BLaER1 (cell line): ENCODE data around the gene HBP1.
"Not testable (repeated sequence)": the region's sequence is repeated elsewhere in the genome, so short reads cannot be mapped to it uniquely, and the experiment has no call there.

Experiments
- H3K27ac ChIP-seq: shearing (Covaris generic); formaldehyde crosslinking; 2 replicates; pipeline ENCODE4 v1.8.1; 2022
- H3K27me3 ChIP-seq: shearing (Covaris generic); formaldehyde crosslinking; 2 replicates; pipeline ENCODE4 v1.8.1; 2022
- H3K36me3 ChIP-seq: shearing (Covaris generic); formaldehyde crosslinking; 2 replicates; pipeline ENCODE4 v1.8.1; 2022
- H3K4me1 ChIP-seq: shearing (Covaris generic); formaldehyde crosslinking; 2 replicates; pipeline ENCODE4 v1.8.1; 2022
- H3K4me2 ChIP-seq: shearing (Covaris generic); formaldehyde crosslinking; 2 replicates; pipeline ENCODE4 v1.8.1; 2022
- H3K4me3 ChIP-seq: shearing (Covaris generic); formaldehyde crosslinking; 2 replicates; pipeline ENCODE4 v1.8.1; 2022
- H3K9ac ChIP-seq: shearing (Covaris generic); formaldehyde crosslinking; 2 replicates; pipeline ENCODE4 v1.8.1; 2022
- H3K9me3 ChIP-seq: shearing (Covaris generic); formaldehyde crosslinking; 2 replicates; pipeline ENCODE4 v1.8.1; 2022
- H4K20me1 ChIP-seq: shearing (Covaris generic); formaldehyde crosslinking; 2 replicates; pipeline ENCODE4 v1.8.1; 2022
- Cebpa-rat ChIP-seq: shearing (Covaris generic); IDR thresholded peaks from 2 replicates; pipeline ENCODE4 v1.8.1; 2022

Gene HBP1

GRCh38 chr7:107213193-107213788, 44.5 kb downstream of the HBP1 start:
- peaks cover 29% of the 10 kb centered on the region for H3K9me3 ChIP-seq
- H3K27me3 ChIP-seq, result no peaks in the 10 kb centered on the region
- H3K4me2 ChIP-seq, result no peak overlapping the region
- no peak overlapping the region for H3K27ac ChIP-seq
- H3K4me3 ChIP-seq, result no peak overlapping the region
- peaks cover 15% of the 10 kb centered on the region for H3K4me1 ChIP-seq
- peaks cover 41% of the 10 kb centered on the region for H3K36me3 ChIP-seq
- no peak for TF ChIP-seq Cebpa-rat
- no peaks in the 10 kb centered on the region for H4K20me1 ChIP-seq
- H3K9ac ChIP-seq, result no peak overlapping the region

- Histone ChIP-seq H3K36me3 (peaks cover 41% of the 10 kb centered on the region), H3K4me1 (peaks cover 8% of the 10 kb centered on the region), H3K4me2 (no peak overlapping the region), H3K9ac (no peak overlapping the region), H4K20me1 (no peaks in the 10 kb centered on the region), H3K27ac (no peak overlapping the region), H3K4me3 (no peak overlapping the region), H3K9me3 (peaks cover 29% of the 10 kb centered on the region), H3K27me3 (no peaks in the 10 kb centered on the region)
- no peak for TF ChIP-seq Cebpa-rat
Measured at GRCh38 chr7:107213945-107214344, 45.1 kb downstream of the HBP1 start.

- Histone ChIP-seq H3K27me3 (no peaks in the 10 kb centered on the region), H3K4me1 (no peaks in the 10 kb centered on the region), H3K4me2 (no peak overlapping the region), H3K4me3 (no peak overlapping the region), H4K20me1 (no peaks in the 10 kb centered on the region), H3K9ac (no peak overlapping the region), H3K36me3 (peaks cover 6% of the 10 kb centered on the region; the same call in 1 of the 2 replicates), H3K27ac (no peak overlapping the region), H3K9me3 (peaks cover 7% of the 10 kb centered on the region)
- TF ChIP-seq Cebpa-rat, result no peak
Measured at GRCh38 chr7:107219563-107220244, 50.9 kb downstream of the HBP1 start.

- TF ChIP-seq Cebpa-rat, result no peak
- H3K36me3 ChIP-seq, result peaks cover 6% of the 10 kb centered on the region
Measured at GRCh38 chr7:107220356-107220755, 51.6 kb downstream of the HBP1 start.

GRCh38 chr7:107220806-107221205, 52.0 kb downstream of the HBP1 start:
- H3K9ac ChIP-seq, H3K27me3 ChIP-seq, H3K4me2 ChIP-seq, H4K20me1 ChIP-seq, H3K4me3 ChIP-seq, H3K9me3 ChIP-seq, H3K4me1 ChIP-seq, H3K27ac ChIP-seq: not testable (repeated sequence)
- H3K36me3 ChIP-seq, result peaks cover 10% of the 10 kb centered on the region

More at GRCh38 chr7:107220356-107220755, 51.6 kb downstream of the HBP1 start:
- Histone ChIP-seq H3K27ac (no peak overlapping the region), H3K27me3 (no peaks in the 10 kb centered on the region), H3K9me3 (peaks cover 1% of the 10 kb centered on the region; the same call in 1 of the 2 replicates), H3K9ac (no peak overlapping the region), H4K20me1 (no peaks in the 10 kb centered on the region), H3K4me1 (no peaks in the 10 kb centered on the region), H3K4me2 (no peak overlapping the region), H3K4me3 (no peak overlapping the region)

- no peaks in the 10 kb centered on the region for H3K4me1 ChIP-seq
- H3K36me3 ChIP-seq, result peaks cover 29% of the 10 kb centered on the region
- no peak overlapping the region for H3K27ac ChIP-seq
- H4K20me1 ChIP-seq, result no peaks in the 10 kb centered on the region
- H3K4me2 ChIP-seq, result no peak overlapping the region
- TF ChIP-seq Cebpa-rat, result no peak
- H3K9ac ChIP-seq, result no peak overlapping the region
- H3K9me3 ChIP-seq, result no peaks in the 10 kb centered on the region
- no peaks in the 10 kb centered on the region for H3K27me3 ChIP-seq
- no peak overlapping the region for H3K4me3 ChIP-seq
Measured at GRCh38 chr7:107224374-107225223, 55.8 kb downstream of the HBP1 start.

- no peaks in the 10 kb centered on the region for H3K27me3 ChIP-seq
- no peaks in the 10 kb centered on the region for H3K4me1 ChIP-seq
- H4K20me1 ChIP-seq, result no peaks in the 10 kb centered on the region
- no peak for TF ChIP-seq Cebpa-rat
- no peaks in the 10 kb centered on the region for H3K9me3 ChIP-seq
- peaks cover 26% of the 10 kb centered on the region for H3K36me3 ChIP-seq
- no peak overlapping the region for H3K4me3 ChIP-seq
- H3K27ac ChIP-seq, result no peak overlapping the region
- no peak overlapping the region for H3K4me2 ChIP-seq
- no peak overlapping the region for H3K9ac ChIP-seq
Measured at GRCh38 chr7:107228291-107228690, 59.5 kb downstream of the HBP1 start.

GRCh38 chr7:107230334-107230733, 61.5 kb downstream of the HBP1 start:
- H3K36me3 ChIP-seq, result peaks cover 29% of the 10 kb centered on the region
- TF ChIP-seq Cebpa-rat, result no peak
- no peak overlapping the region for H3K4me3 ChIP-seq
- no peak overlapping the region for H3K9ac ChIP-seq
- no peaks in the 10 kb centered on the region for H3K9me3 ChIP-seq
- no peak overlapping the region for H3K27ac ChIP-seq
- no peak overlapping the region for H3K4me2 ChIP-seq
- H4K20me1 ChIP-seq, result no peaks in the 10 kb centered on the region
- H3K4me1 ChIP-seq, result no peaks in the 10 kb centered on the region
- H3K27me3 ChIP-seq, result no peaks in the 10 kb centered on the region

- Histone ChIP-seq H3K27ac (no peak overlapping the region), H3K9me3 (no peaks in the 10 kb centered on the region), H3K4me2 (no peak overlapping the region), H3K9ac (no peak overlapping the region), H3K4me3 (no peak overlapping the region), H4K20me1 (no peaks in the 10 kb centered on the region), H3K4me1 (no peaks in the 10 kb centered on the region), H3K27me3 (no peaks in the 10 kb centered on the region), H3K36me3 (peaks cover 20% of the 10 kb centered on the region; the same call in 1 of the 2 replicates)
- no peak for TF ChIP-seq Cebpa-rat
Measured at GRCh38 chr7:107232568-107233090, 63.8 kb downstream of the HBP1 start.

- H3K4me3 ChIP-seq, result no peak overlapping the region
- no peak overlapping the region for H3K9ac ChIP-seq
- no peak overlapping the region for H3K4me2 ChIP-seq
- peaks cover 14% of the 10 kb centered on the region; the same call in 1 of the 2 replicates for H3K36me3 ChIP-seq
- TF ChIP-seq Cebpa-rat, result no peak
- no peaks in the 10 kb centered on the region for H3K27me3 ChIP-seq
- H3K4me1 ChIP-seq, result no peaks in the 10 kb centered on the region
- H4K20me1 ChIP-seq, result no peaks in the 10 kb centered on the region
- H3K9me3 ChIP-seq, result no peaks in the 10 kb centered on the region
- H3K27ac ChIP-seq, result no peak overlapping the region
Measured at GRCh38 chr7:107233174-107233573, 64.4 kb downstream of the HBP1 start.
